GM12864 (cell line): ENCODE results near the gene CT47C1.

Experiments used
- DNase-seq: peaks from one replicate; pipeline ENCODE4 v3.0.0-alpha.2; 2011; ENCODE audit warnings: low read depth
- H3K4me3 ChIP-seq: 2 replicates; pipeline ENCODE4 v1.5.1; 2011; ENCODE audit warnings: mild to moderate bottlenecking, low read depth, low read length, control low read depth
- CTCF ChIP-seq: IDR thresholded peaks from 2 replicates; pipeline ENCODE4 v1.5.1; 2011; ENCODE audit warnings: low read depth, mild to moderate bottlenecking, moderate library complexity, low read length, control low read depth, inconsistent platforms; ENCODE audit errors: missing control alignments

The CT47C1 gene

GRCh38 chrX:119121341-119121740 is 48.5 kb downstream of the CT47C1 start:
- TF ChIP-seq CTCF: no peak
- no peak for DNase-seq
- H3K4me3 ChIP-seq: no peak overlapping the region
